ENCODE results near the gene BANK1. TPM values are rescaled to one million over a fixed set of nuclear protein-coding genes. Genes with fewer than 3 reads are reported as not detected.

BANK1 gene
- total RNA-seq, 4 donors from 2014 or later: 0.27 to 1.2 (median 0.51) TPM

DNA sequence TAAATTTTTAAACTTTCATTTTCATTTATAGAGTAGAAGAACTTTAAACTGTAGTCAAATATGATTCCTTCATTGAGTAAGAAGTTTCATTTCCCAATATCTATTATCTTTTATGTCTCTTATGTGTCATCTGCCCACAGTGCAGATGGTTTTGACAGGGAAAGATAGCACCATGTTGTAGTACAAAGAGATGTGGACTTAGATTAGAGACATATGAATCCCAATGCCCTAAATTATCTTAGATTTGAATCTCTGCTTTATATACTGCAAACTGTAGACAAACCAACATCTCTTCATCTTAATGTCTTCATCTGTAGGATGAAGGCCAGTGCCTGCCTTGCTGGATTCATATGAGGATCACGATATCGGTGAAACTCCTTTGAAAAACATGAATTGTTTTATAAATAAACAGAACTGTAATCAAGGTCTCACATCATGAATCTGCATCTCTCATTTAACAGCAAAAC is 217.5 kb downstream of the BANK1 start:
- H3K4me3 ChIP-seq: no peak overlapping the region
- H3K27me3 ChIP-seq: no peaks in the 10 kb centered on the region
- no peaks in the 10 kb centered on the region for H3K4me1 ChIP-seq
- no peak for DNase-seq
- no peaks in the 10 kb centered on the region for H3K36me3 ChIP-seq
- no peak overlapping the region for H3K27ac ChIP-seq
- WGBS, 2 donors: 83 to 96% methylated on average over 2 of the region's 2 CpGs
- intact Hi-C loops (cut with DNase I): no loop called here
- H3K9me3 ChIP-seq: no peaks in the 10 kb centered on the region
- TF ChIP-seq POLR2A (IDR thresholded peaks at IDR 0.05): no peak
- TF ChIP-seq, protein P1, sequence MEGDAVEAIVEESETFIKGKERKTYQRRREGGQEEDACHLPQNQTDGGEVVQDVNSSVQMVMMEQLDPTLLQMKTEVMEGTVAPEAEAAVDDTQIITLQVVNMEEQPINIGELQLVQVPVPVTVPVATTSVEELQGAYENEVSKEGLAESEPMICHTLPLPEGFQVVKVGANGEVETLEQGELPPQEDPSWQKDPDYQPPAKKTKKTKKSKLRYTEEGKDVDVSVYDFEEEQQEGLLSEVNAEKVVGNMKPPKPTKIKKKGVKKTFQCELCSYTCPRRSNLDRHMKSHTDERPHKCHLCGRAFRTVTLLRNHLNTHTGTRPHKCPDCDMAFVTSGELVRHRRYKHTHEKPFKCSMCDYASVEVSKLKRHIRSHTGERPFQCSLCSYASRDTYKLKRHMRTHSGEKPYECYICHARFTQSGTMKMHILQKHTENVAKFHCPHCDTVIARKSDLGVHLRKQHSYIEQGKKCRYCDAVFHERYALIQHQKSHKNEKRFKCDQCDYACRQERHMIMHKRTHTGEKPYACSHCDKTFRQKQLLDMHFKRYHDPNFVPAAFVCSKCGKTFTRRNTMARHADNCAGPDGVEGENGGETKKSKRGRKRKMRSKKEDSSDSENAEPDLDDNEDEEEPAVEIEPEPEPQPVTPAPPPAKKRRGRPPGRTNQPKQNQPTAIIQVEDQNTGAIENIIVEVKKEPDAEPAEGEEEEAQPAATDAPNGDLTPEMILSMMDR (IDR thresholded peaks at IDR 0.05): no peak

DNA sequence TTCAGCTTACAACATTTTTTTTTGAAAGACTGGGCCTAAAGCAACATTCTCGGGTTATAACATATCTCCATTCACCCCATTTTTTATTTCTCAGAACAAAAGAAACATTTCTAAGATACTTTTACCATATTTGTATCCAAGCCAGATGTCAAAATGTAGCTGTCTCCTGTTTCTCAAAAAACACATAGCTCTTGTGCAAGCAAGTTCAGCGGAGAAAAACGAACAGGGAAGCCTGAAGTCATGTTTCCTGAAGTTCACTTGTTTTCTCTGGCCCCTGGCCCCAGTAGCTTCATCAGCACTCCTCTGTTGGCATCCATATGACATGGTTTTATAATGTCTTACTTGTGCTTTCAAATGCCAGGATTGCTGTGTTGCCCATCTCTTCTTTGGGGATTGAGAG is 218.2 kb downstream of the BANK1 start:
- intact Hi-C loops (cut with DNase I): no loop called here
- 58 to 69% methylated on average over 3 of the region's 3 CpGs for WGBS, 2 donors

DNA sequence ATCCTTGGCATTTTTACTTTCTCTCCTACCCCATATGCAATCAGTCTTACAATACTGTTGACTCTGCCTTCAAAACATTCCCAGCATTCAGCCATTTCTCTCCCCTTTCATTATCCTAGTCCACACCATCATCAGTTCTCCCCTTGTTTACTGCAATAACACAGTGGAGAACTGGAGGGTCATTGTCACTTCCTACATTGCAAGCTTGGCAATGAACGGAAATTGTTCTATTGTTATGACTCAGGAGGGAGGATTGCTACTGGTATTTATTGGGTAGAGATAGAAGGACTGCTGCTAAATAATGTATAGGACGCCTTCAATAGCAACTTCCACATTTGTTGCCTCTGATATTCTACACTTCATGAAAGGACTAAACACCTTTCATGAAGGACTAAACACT is 231.8 kb downstream of the BANK1 start:
- Histone ChIP-seq H3K36me3 (no peaks in the 10 kb centered on the region), H3K27me3 (no peaks in the 10 kb centered on the region), H3K27ac (no peak overlapping the region), H3K4me1 (no peaks in the 10 kb centered on the region), H3K4me3 (no peak overlapping the region), H3K9me3 (no peaks in the 10 kb centered on the region)
- intact Hi-C loops (cut with DNase I): no loop called here
- no peak for DNase-seq
- 77 to 85% methylated on average over 2 of the region's 2 CpGs for WGBS, 2 donors
- TF ChIP-seq POLR2A (IDR thresholded peaks at IDR 0.05): no peak
- TF ChIP-seq, protein P1 (IDR thresholded peaks at IDR 0.05): no peak

More for the DNA sequence above, 218.2 kb downstream of the BANK1 start:
- H3K4me1 ChIP-seq: no peaks in the 10 kb centered on the region
- no peak for DNase-seq
- H3K27ac ChIP-seq: no peak overlapping the region
- H3K4me3 ChIP-seq: no peak overlapping the region
- no peaks in the 10 kb centered on the region for H3K27me3 ChIP-seq
- no peak for TF ChIP-seq POLR2A (IDR thresholded peaks at IDR 0.05)
- TF ChIP-seq, protein P1 (IDR thresholded peaks at IDR 0.05): no peak
- H3K36me3 ChIP-seq: no peaks in the 10 kb centered on the region
- H3K9me3 ChIP-seq: no peaks in the 10 kb centered on the region

DNA sequence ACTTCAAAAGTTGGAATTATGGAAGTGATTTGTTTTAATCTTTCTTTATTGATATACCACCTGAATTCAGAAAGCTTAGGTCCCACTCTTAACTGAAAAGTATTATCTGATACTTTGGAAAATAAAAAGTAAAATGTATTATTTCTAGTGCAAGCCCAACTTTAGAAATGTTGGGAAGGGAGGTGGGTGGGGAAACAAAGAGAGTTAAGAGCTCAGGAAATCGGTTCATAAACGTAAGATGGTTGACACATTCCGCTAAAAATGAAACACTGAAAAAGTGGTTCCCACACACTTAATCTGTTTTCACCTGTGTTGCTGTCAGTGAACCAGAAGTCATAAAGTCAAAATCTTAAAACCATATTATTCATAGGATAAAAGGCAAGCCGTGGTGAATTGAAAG is 237.4 kb downstream of the BANK1 start:
- 79 to 87% methylated on average over 4 of the region's 4 CpGs for WGBS, 2 donors
- DNase-seq: no peak
- H3K27me3 ChIP-seq: no peaks in the 10 kb centered on the region
- H3K36me3 ChIP-seq: no peaks in the 10 kb centered on the region
- no peaks in the 10 kb centered on the region for H3K9me3 ChIP-seq
- no peaks in the 10 kb centered on the region for H3K4me1 ChIP-seq
- H3K4me3 ChIP-seq: no peak overlapping the region
- intact Hi-C loops (cut with DNase I): no loop called here
- H3K27ac ChIP-seq: no peak overlapping the region
- TF ChIP-seq, protein P1 (IDR thresholded peaks at IDR 0.05): no peak
- no peak for TF ChIP-seq POLR2A (IDR thresholded peaks at IDR 0.05)

DNA sequence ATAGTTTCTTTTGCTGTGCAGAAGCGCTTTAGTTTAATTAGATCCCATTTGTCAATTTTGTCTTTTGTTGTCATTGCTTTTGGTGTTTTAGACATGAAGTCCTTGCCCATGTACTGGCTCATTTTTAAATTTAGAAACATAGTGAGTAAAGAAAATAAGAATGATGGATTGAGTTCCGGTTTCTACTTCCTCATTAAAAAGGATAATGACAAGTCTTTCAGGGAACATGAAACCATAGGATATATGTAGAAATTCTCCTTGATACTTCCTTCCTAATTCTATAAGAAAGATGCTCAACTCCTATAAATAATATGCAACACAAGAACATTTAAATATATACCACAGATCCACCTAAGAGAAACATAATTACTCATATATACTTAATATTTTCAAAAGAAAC is 240.9 kb downstream of the BANK1 start:
- Histone ChIP-seq H3K4me3 (no peak overlapping the region), H3K36me3 (no peaks in the 10 kb centered on the region), H3K27ac (no peak overlapping the region), H3K27me3 (no peaks in the 10 kb centered on the region), H3K4me1 (no peaks in the 10 kb centered on the region), H3K9me3 (no peaks in the 10 kb centered on the region)
- TF ChIP-seq POLR2A (IDR thresholded peaks at IDR 0.05): no peak
- TF ChIP-seq, protein P1 (IDR thresholded peaks at IDR 0.05): no peak
- DNase-seq: no peak
- intact Hi-C loops (cut with DNase I): no loop called here
- 77 to 82% methylated on average over 2 of the region's 2 CpGs for WGBS, 2 donors
